Psoas muscle (tissue), 8 donors: ENCODE measurements around the gene MRTFA. TPM values are rescaled to one million over a fixed set of nuclear protein-coding genes. Genes with fewer than 3 reads are reported as not detected.
"Not testable (repeated sequence)": the region's sequence is repeated elsewhere in the genome, so short reads cannot be mapped to it uniquely, and the experiment has no call there.

Experiments
- ATAC-seq, 4 donors: fragments of 200-7000 bp; cut with Tn5 transposase; one replicate each; pipeline ENCODE4 v1.9.1; 2020; ENCODE audit warnings: moderate library complexity in 3 of 4, mild to moderate bottlenecking in 2 of 4
- DNase-seq, 2 donors: peaks; one replicate each; pipeline ENCODE4 v3.0.0-alpha.2; 2020
- H3K27ac ChIP-seq: fragments of 200-600 bp; one replicate; pipeline ENCODE4 v1.8.0; 2022
- H3K27me3 ChIP-seq, 3 donors: fragments of 200-600 bp in 1 of 3; one replicate each; pipeline versions ENCODE4 v1.6.1 to v1.8.0; 2013 to 2022; ENCODE audit warnings: low read length in 2 of 3, mild to moderate bottlenecking in 2 of 3, moderate library complexity in 1 of 3; ENCODE audit not compliant: insufficient read depth in 3 of 3
- H3K36me3 ChIP-seq, 2 donors: fragments of 200-600 bp in 1 of 2; one replicate each; pipeline versions ENCODE4 v1.6.1 to v1.8.0; 2013 to 2022; ENCODE audit warnings: low read depth in 1 of 2, mild to moderate bottlenecking in 1 of 2, moderate library complexity in 1 of 2; ENCODE audit not compliant: insufficient read depth in 1 of 2
- H3K4me1 ChIP-seq: fragments of 200-600 bp; one replicate; pipeline ENCODE4 v1.8.0; 2022
- H3K4me3 ChIP-seq: fragments of 200-600 bp; one replicate; pipeline ENCODE4 v1.8.0; 2022; ENCODE audit warnings: mild to moderate bottlenecking
- H3K9me3 ChIP-seq: fragments of 200-600 bp; one replicate; pipeline ENCODE4 v1.8.0; 2022
- CTCF ChIP-seq: fragments of 200-600 bp; IDR thresholded peaks from one replicate; pipeline ENCODE4 v1.8.0; 2022; ENCODE audit warnings: antibody characterized with exemption
- WGBS, 3 donors: extraction: QIAGEN DNeasy Blood & Tissue Kit; methylation state at CpG; one replicate each; pipeline versions ENCODE4 v1.1.6 to v1.1.7; 2013; 5-methylcytosine and 5-hydroxymethylcytosine counted together
- intact Hi-C, 2 donors: fragments of 100-400 bp; cut with DNase I; formaldehyde crosslinking; loops; one replicate each; pipeline versions ENCODE4 v1.11.0 to v1.14.2; 2022
- polyA plus RNA-seq, 3 donors: library from polyadenylated mRNA; stranded (reverse); fragments of 200-250 nt; gene quantifications; one replicate each; pipeline ENCODE4 v1.2.3, GENCODE V29; 2013
- total RNA-seq, 4 donors: library from RNA; stranded (reverse); fragmentation: NEBNext Ultra II Directional in 2 of 4; extraction: Animal tissue kit (Norgen Biotek cat#: 25700) in 2 of 4; gene quantifications; one replicate each; pipeline versions ENCODE4 v1.2.1 to v1.2.4, GENCODE V29; 2021 to 2023
- donor health status: healthy with polysubstance abuse.
- donor health status: DM: no; HTN: no; CAD: no; lungs with moderate emphysema.
- donor health status: Bipolar disorder and iron deficiency.
- donor health status: healthy.
- donor health status: DM: yes; HTN: yes; CAD: no.
- donor health status: DM: no; HTN: no; CAD: no.
- donor health status: DM: no; HTN: no; CAD: no.
- donor health status: DM: yes; HTN: yes; CAD: no.

The MRTFA gene
- total and polyA plus RNA-seq, 7 donors, result 10.1 to 24.0 (median 15.7) TPM

GRCh38 chr22:40512426-40513136 is 123.9 kb downstream of the MRTFA start:
- intact Hi-C loops, result loop anchor here in 1 of 2 donors (5.0 kb wide), 2 partner anchors 75 to 125 kb away; partner anchors contain the start of gene MRTFA
- ATAC-seq (peak; percentile 47 to 85 (median 64)), DNase-seq (no peak)
- no peaks in the 10 kb centered on the region for H3K27me3 ChIP-seq
- WGBS, 3 donors, result 46 to 65% (median 55%) methylated on average over 2 of the region's 2 CpGs
- H3K36me3 ChIP-seq, result peaks cover 0 to under 1% of the 10 kb centered on the region in 2 donors
- TF ChIP-seq CTCF, result no peak
- H3K4me1 ChIP-seq, result peaks cover 54% of the 10 kb centered on the region
- H3K9me3 ChIP-seq, result no peaks in the 10 kb centered on the region
- peak overlapping the region; percentile 75 for H3K27ac ChIP-seq
- H3K4me3 ChIP-seq, result no peak overlapping the region

GRCh38 chr22:40511604-40512003 is 124.9 kb downstream of the MRTFA start:
- Histone ChIP-seq H3K36me3 (no peaks in the 10 kb centered on the region), H3K4me3 (no peak overlapping the region), H3K27ac (peak overlapping the region; percentile 75), H3K9me3 (no peaks in the 10 kb centered on the region), H3K4me1 (peaks cover 54% of the 10 kb centered on the region), H3K27me3 (no peaks in the 10 kb centered on the region)
- intact Hi-C loops, result loop anchor here in 1 of 2 donors (5.0 kb wide), 2 partner anchors 74 to 126 kb away; partner anchors contain the start of gene MRTFA
- DNase-seq (peak; percentile 24 to 67), ATAC-seq (peak; percentile 87 to 91 (median 89))
- TF ChIP-seq CTCF, result peak; percentile 43

DNA sequence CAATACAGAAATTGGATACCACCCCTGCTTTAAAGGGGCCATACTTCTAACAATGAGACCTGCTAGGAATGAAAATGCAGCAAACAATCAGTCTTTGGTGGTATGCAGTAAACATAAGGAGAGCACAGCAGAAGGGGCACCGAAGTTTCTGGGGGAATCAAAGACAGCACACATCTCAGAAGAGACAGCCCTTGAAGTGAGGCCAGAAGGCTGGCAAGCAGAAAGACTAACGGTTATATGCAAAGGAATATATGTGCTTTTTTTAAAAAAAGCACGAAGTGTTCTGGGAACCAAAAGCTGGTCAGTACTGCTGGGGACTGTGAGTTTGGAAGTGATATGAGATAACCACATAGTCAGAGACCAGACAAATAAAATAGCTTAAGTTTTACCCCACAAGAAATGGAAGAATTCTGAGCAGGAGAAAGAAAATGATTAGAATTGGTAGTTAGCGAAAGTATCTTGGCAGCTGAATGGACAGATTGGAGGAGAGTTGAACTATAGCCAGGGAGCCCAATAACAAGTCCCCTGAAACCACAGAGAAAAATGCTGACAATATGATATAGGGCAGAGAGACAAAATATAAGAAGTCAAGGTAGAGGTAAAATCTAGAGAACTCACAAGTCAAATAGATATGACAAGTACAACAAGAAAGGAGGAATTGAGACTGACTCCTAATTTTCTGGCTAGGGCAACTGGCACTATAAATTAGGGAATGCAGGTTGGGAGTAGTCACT is 125.7 kb downstream of the MRTFA start:
- Histone ChIP-seq H3K27ac (peak overlapping the region; percentile 75), H3K36me3 (no peaks in the 10 kb centered on the region), H3K4me1 (peaks cover 54% of the 10 kb centered on the region), H3K27me3 (no peaks in the 10 kb centered on the region), H3K9me3 (no peaks in the 10 kb centered on the region), H3K4me3 (peak overlapping the region; percentile 15)
- intact Hi-C loops, result loop anchor here in 1 of 2 donors (5.0 kb wide), 2 partner anchors 73 to 127 kb away; partner anchors contain the start of gene MRTFA
- WGBS, 3 donors, result 31 to 57% (median 35%) methylated on average over 4 of the region's 4 CpGs
- no peak for TF ChIP-seq CTCF
- no peak for ATAC-seq
- no peak for DNase-seq

GRCh38 chr22:40509401-40510134 is 127.0 kb downstream of the MRTFA start:
- Histone ChIP-seq H3K9me3 (no peaks in the 10 kb centered on the region), H3K27me3 (no peaks in the 10 kb centered on the region), H3K4me3 (no peak overlapping the region), H3K27ac (peak overlapping the region; percentile 75), H3K36me3 (no peaks in the 10 kb centered on the region), H3K4me1 (peaks cover 58% of the 10 kb centered on the region)
- intact Hi-C loops, result loop anchor here in 1 of 2 donors (5.0 kb wide), 2 partner anchors 72 to 128 kb away; partner anchors contain the start of gene MRTFA
- no peak for TF ChIP-seq CTCF
- peak; percentile 36 to 67 for DNase-seq
- ATAC-seq, result peak in 2 of 4 donors; percentile 7 to 34
- WGBS, 3 donors, result 12 to 26% (median 12%) methylated on average over 4 of the region's 4 CpGs

DNA sequence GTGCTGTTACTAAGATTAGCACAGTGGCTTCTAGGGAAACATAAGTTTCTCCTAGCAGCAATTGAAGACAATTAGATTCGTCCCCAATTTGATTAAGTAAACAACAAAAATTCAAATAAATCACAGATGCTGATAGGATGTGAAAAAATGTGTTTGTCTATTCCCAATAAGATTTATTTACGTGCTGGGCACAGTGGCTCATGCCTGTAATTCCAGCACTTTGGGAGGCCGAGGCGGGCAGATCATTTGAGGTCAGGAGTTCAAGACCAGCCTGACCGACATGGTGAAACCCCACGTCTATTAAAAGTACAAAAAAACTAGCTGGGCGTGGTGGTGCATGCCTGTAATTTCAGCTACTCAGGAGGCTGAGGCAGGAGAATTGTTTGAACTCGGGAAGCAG is 128.5 kb downstream of the MRTFA start:
- H3K27ac ChIP-seq, H3K4me3 ChIP-seq, intact Hi-C loops, H3K36me3 ChIP-seq, DNase-seq, ATAC-seq, H3K9me3 ChIP-seq, H3K27me3 ChIP-seq: not testable (repeated sequence)
- 28 to 50% (median 30%) methylated on average over 8 of the region's 8 CpGs for WGBS, 3 donors
- peaks cover 67% of the 10 kb centered on the region for H3K4me1 ChIP-seq
